OCI-LY1 (cell line): ENCODE data around the gene SLC7A6OS.
"Not testable (repeated sequence)": the region's sequence is repeated elsewhere in the genome, so short reads cannot be mapped to it uniquely, and the experiment has no call there.

ENCODE experiments used
- H2AFZ ChIP-seq: fragments of 200-600 bp; sonication (generic), shearing (Covaris generic); 2 replicates; pipeline ENCODE4 v1.6.0; 2014; ENCODE audit warnings: antibody characterized with exemption, mild to moderate bottlenecking, low read length
- H3F3A ChIP-seq: fragments of 200-600 bp; sonication (generic), shearing (Covaris generic); 2 replicates; pipeline ENCODE4 v1.6.0; 2014; ENCODE audit warnings: mild to moderate bottlenecking, antibody characterized with exemption, low read length, moderate library complexity; ENCODE audit not compliant: insufficient read depth
- H3K27ac ChIP-seq: fragments of 200-600 bp; sonication (generic); 2 replicates; pipeline ENCODE4 v1.5.1; 2014; ENCODE audit warnings: low read length, mixed run types, mild to moderate bottlenecking, low read depth; ENCODE audit not compliant: poor library complexity, severe bottlenecking
- H3K27me3 ChIP-seq: fragments of 200-600 bp; sonication (generic); 2 replicates; pipeline ENCODE4 v1.6.0; 2014; ENCODE audit warnings: antibody characterized with exemption, mild to moderate bottlenecking, low read length, moderate library complexity; ENCODE audit not compliant: insufficient read depth
- H3K36me3 ChIP-seq: fragments of 200-600 bp; sonication (generic); 2 replicates; pipeline ENCODE4 v1.6.1; 2014; ENCODE audit warnings: mild to moderate bottlenecking, antibody characterized with exemption, low read length, moderate library complexity, mixed read lengths; ENCODE audit not compliant: insufficient read depth
- H3K4me1 ChIP-seq: fragments of 200-600 bp; sonication (generic); 2 replicates; pipeline ENCODE4 v1.5.1; 2014; ENCODE audit warnings: mild to moderate bottlenecking, low read length, moderate library complexity; ENCODE audit not compliant: insufficient read depth, severe bottlenecking
- H3K4me2 ChIP-seq: fragments of 200-600 bp; sonication (generic), shearing (Covaris generic); 2 replicates; pipeline ENCODE4 v1.6.1; 2014; ENCODE audit warnings: low read length
- H3K4me3 ChIP-seq: fragments of 200-600 bp; sonication (generic); 2 replicates; pipeline ENCODE4 v1.5.1; 2014; ENCODE audit warnings: low read length, low read depth, mild to moderate bottlenecking, mixed read lengths; ENCODE audit not compliant: poor library complexity, severe bottlenecking
- H3K79me2 ChIP-seq: fragments of 200-600 bp; shearing (Covaris generic); 2 replicates; pipeline ENCODE4 v1.6.1; 2016; ENCODE audit warnings: mixed run types, low read length, mixed read lengths; ENCODE audit not compliant: insufficient read depth
- H3K9ac ChIP-seq: fragments of 200-600 bp; sonication (generic), shearing (Covaris generic); 2 replicates; pipeline ENCODE4 v1.6.1; 2014; ENCODE audit warnings: mild to moderate bottlenecking, low read length, mixed read lengths
- H3K9me2 ChIP-seq: fragments of 200-600 bp; sonication (generic), shearing (Covaris generic); 2 replicates; pipeline ENCODE4 v1.6.1; 2014; ENCODE audit warnings: low read depth, mild to moderate bottlenecking, low read length, mixed read lengths
- H3K9me3 ChIP-seq: fragments of 200-600 bp; shearing (Covaris generic); 2 replicates; pipeline ENCODE4 v1.6.1; 2014; ENCODE audit warnings: low read length, mixed read lengths
- H4K20me1 ChIP-seq: fragments of 200-600 bp; sonication (generic), shearing (Covaris generic); 2 replicates; pipeline ENCODE4 v1.6.0; 2016; ENCODE audit warnings: mild to moderate bottlenecking, low read length; ENCODE audit not compliant: insufficient read depth
- EZH2 ChIP-seq: fragments of 200-600 bp; sonication (generic), shearing (Covaris generic); IDR thresholded peaks from 2 replicates; pipeline ENCODE4 v1.8.0; 2017; ENCODE audit warnings: borderline replicate concordance, mixed run types, mild to moderate bottlenecking, antibody characterized with exemption, low read length, moderate library complexity, mixed read lengths
- TF ChIP-seq, protein P1 (sequence below): fragments of 200-600 bp; sonication (generic), shearing (Covaris generic); IDR thresholded peaks from 2 replicates; pipeline ENCODE4 v1.5.1; 2017; ENCODE audit warnings: mild to moderate bottlenecking, antibody characterized with exemption, low read length, moderate library complexity, mixed read lengths

SLC7A6OS gene

GRCh38 chr16:68290450-68290849 is 20.3 kb downstream of the SLC7A6OS start:
- TF ChIP-seq EZH2 = no peak
- TF ChIP-seq, protein P1, sequence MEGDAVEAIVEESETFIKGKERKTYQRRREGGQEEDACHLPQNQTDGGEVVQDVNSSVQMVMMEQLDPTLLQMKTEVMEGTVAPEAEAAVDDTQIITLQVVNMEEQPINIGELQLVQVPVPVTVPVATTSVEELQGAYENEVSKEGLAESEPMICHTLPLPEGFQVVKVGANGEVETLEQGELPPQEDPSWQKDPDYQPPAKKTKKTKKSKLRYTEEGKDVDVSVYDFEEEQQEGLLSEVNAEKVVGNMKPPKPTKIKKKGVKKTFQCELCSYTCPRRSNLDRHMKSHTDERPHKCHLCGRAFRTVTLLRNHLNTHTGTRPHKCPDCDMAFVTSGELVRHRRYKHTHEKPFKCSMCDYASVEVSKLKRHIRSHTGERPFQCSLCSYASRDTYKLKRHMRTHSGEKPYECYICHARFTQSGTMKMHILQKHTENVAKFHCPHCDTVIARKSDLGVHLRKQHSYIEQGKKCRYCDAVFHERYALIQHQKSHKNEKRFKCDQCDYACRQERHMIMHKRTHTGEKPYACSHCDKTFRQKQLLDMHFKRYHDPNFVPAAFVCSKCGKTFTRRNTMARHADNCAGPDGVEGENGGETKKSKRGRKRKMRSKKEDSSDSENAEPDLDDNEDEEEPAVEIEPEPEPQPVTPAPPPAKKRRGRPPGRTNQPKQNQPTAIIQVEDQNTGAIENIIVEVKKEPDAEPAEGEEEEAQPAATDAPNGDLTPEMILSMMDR = no peak
- Histone ChIP-seq H3K9me3 (no peaks in the 10 kb centered on the region), H3K4me1 (peaks cover 37% of the 10 kb centered on the region), H3K9ac (no peak overlapping the region), H3K4me3 (no peak overlapping the region), H3K4me2 (no peak overlapping the region), H2AFZ (no peak overlapping the region), H4K20me1 (no peaks in the 10 kb centered on the region), H3F3A (no peaks in the 10 kb centered on the region), H3K27ac (peak overlapping the region; percentile 34), H3K36me3 (peaks cover 82% of the 10 kb centered on the region), H3K79me2 (peaks cover 5% of the 10 kb centered on the region; the same call in 1 of the 2 replicates), H3K27me3 (no peaks in the 10 kb centered on the region), H3K9me2 (no peaks in the 10 kb centered on the region)

GRCh38 chr16:68289621-68290329 is 21.0 kb downstream of the SLC7A6OS start:
- no peaks in the 10 kb centered on the region for H4K20me1 ChIP-seq
- no peaks in the 10 kb centered on the region for H3F3A ChIP-seq
- no peaks in the 10 kb centered on the region for H3K27me3 ChIP-seq
- H3K9ac ChIP-seq = no peak overlapping the region
- no peaks in the 10 kb centered on the region for H3K9me3 ChIP-seq
- peaks cover 44% of the 10 kb centered on the region for H3K4me1 ChIP-seq
- no peak overlapping the region for H2AFZ ChIP-seq
- TF ChIP-seq EZH2 = no peak
- TF ChIP-seq, protein P1 = no peak
- no peak overlapping the region for H3K4me2 ChIP-seq
- H3K36me3 ChIP-seq = peaks cover 76% of the 10 kb centered on the region
- peak overlapping the region; percentile 34 for H3K27ac ChIP-seq
- no peak overlapping the region for H3K4me3 ChIP-seq
- no peaks in the 10 kb centered on the region for H3K9me2 ChIP-seq
- H3K79me2 ChIP-seq = peaks cover 5% of the 10 kb centered on the region; the same call in 1 of the 2 replicates

DNA sequence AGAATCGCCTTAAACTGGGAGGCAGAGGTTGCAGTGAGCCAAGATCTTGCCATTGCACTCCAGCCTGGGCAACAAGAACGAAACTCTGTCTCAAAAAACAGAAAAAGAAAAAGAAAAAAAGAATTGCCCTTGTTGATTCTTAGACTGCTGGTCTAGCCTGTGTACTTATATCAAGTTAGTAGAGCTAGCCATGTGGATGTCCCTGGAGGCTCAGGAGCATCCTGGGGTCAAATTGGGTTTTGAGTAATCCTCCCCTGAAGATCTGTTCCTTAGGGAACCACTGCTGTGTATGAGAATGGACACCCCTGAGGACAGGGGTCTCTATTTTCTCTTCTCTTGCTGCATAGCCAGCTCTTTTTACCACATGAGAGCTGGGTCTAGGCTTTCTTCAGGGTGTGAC is 21.5 kb downstream of the SLC7A6OS start:
- no peaks in the 10 kb centered on the region for H3K9me3 ChIP-seq
- no peak overlapping the region for H3K4me3 ChIP-seq
- H3K4me1 ChIP-seq = peaks cover 49% of the 10 kb centered on the region
- peaks cover 5% of the 10 kb centered on the region; the same call in 1 of the 2 replicates for H3K79me2 ChIP-seq
- no peaks in the 10 kb centered on the region for H4K20me1 ChIP-seq
- TF ChIP-seq, protein P1 = no peak
- no peak for TF ChIP-seq EZH2
- H3K27ac ChIP-seq = peak overlapping the region; percentile 34
- H3F3A ChIP-seq = peaks cover 5% of the 10 kb centered on the region; the same call in 1 of the 2 replicates
- H3K27me3 ChIP-seq = no peaks in the 10 kb centered on the region
- no peak overlapping the region for H3K4me2 ChIP-seq
- no peaks in the 10 kb centered on the region for H3K9me2 ChIP-seq
- H2AFZ ChIP-seq = no peak overlapping the region
- peaks cover 70% of the 10 kb centered on the region for H3K36me3 ChIP-seq
- no peak overlapping the region for H3K9ac ChIP-seq

DNA sequence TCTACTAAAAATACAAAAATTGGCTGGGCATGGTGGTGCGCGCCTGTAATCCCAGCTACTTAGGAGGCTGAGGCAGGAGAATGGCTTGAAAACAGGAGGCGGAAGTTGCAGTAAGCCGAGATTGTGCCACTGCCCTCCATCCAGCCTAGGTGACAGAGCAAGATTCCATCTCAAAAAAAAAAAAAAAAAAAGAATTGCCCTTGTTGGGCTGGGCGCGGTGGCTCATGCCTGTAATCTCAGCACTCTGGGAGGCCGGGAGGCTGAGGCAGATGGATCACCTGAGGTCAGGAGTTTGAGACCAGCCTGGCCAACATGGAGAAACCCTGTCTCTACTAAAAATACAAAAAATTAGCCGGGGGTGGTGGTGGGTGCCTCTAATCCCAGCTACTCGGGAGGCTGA is 21.9 kb downstream of the SLC7A6OS start:
- H3K4me1 ChIP-seq = peaks cover 54% of the 10 kb centered on the region
- H3K4me2 ChIP-seq, H3K79me2 ChIP-seq: not testable (repeated sequence)

More for the DNA sequence above, 21.9 kb downstream of the SLC7A6OS start:
- Histone ChIP-seq H3K27ac (peak overlapping the region; percentile 34), H3K36me3 (peaks cover 66% of the 10 kb centered on the region)
- not testable (repeated sequence) for H3F3A ChIP-seq, H3K27me3 ChIP-seq, H4K20me1 ChIP-seq, H3K9ac ChIP-seq, H3K9me3 ChIP-seq, H3K9me2 ChIP-seq, H2AFZ ChIP-seq, H3K4me3 ChIP-seq
